GM20000 (cell line): ENCODE results near the gene ZNHIT6.

ENCODE experiments used
- DNase-seq: peaks from one replicate; pipeline ENCODE4 v3.0.0; 2012; ENCODE audit warnings: low spot score
- TF ChIP-seq, protein P1 (sequence below): IDR thresholded peaks from 2 replicates; pipeline ENCODE4 v1.5.1; 2012; ENCODE audit warnings: mild to moderate bottlenecking, control low read depth; ENCODE audit errors: extremely low read depth, missing control alignments

ZNHIT6 gene

DNA sequence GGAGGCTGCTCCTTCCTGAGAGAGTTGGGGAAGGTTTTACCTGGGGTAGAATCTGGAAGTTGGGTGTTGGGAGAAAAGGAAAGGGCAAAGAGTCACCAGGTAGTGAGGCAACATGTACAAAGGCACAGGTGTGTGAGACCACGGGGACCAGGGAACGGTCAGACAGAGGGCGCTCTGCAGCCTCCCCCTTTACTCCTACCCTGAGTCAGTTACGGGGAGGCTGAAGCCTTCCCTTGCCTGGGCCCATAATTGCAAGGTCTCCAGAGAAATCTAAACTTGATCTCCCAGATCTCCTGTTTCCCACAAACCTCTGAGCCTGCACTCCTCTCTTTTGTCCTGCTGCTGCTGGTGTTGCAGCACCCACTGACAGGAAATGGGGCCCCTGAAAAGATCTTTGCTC is 105.7 kb downstream of the ZNHIT6 start:
- no peak for DNase-seq
- TF ChIP-seq, protein P1, sequence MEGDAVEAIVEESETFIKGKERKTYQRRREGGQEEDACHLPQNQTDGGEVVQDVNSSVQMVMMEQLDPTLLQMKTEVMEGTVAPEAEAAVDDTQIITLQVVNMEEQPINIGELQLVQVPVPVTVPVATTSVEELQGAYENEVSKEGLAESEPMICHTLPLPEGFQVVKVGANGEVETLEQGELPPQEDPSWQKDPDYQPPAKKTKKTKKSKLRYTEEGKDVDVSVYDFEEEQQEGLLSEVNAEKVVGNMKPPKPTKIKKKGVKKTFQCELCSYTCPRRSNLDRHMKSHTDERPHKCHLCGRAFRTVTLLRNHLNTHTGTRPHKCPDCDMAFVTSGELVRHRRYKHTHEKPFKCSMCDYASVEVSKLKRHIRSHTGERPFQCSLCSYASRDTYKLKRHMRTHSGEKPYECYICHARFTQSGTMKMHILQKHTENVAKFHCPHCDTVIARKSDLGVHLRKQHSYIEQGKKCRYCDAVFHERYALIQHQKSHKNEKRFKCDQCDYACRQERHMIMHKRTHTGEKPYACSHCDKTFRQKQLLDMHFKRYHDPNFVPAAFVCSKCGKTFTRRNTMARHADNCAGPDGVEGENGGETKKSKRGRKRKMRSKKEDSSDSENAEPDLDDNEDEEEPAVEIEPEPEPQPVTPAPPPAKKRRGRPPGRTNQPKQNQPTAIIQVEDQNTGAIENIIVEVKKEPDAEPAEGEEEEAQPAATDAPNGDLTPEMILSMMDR, result no peak

DNA sequence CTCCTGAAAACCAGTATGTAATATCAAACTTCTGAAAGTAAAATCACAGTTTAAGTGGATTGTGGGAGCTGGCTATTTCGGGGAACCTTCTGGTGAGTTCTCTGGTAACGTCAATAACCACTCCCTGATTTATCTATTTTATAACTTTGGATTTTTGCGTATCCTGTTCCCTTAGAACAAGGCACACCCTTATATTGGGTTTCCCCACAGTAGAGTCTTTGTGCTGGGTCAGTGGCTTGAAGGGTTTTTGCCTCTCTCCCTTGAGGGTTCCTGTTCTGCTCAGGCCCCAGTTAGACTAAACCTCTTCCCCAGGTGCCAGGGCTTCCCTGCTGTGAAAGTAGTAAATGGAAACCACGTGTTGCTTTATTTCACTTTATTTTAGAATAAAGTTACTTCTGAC is 106.3 kb downstream of the ZNHIT6 start:
- no peak for DNase-seq
- TF ChIP-seq, protein P1, result no peak

DNA sequence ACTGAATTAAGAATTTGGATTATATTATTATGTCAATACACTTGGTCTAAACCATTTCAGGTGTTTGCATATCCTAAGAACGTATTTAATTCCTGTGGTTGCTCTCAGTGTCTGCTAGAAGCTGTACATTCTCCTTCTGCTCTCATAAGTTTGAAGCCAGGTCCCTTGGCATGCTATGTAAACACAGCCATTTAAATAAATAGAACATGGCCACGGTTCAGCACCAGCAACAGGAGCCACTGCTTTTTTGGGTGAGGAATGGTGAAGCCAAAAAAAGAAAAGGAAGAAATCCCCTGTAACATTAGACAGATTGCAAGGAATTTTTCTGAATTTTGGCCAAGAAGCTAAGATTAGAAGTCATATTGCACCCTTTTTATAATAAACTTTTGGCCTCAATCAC is 108.6 kb downstream of the ZNHIT6 start:
- DNase-seq, result no peak
- TF ChIP-seq, protein P1, result no peak
